Hepatocyte (in vitro differentiated cells): ENCODE results near the gene RNF32.
"Not testable (repeated sequence)": the region's sequence is repeated elsewhere in the genome, so short reads cannot be mapped to it uniquely, and the experiment has no call there.

Experiments used
- CTCF ChIP-seq: fragments of 200-600 bp; sonication (generic); IDR thresholded peaks from 2 replicates; pipeline ENCODE4 v1.5.1; 2016; ENCODE audit warnings: antibody characterized with exemption, mild to moderate bottlenecking; ENCODE audit not compliant: poor library complexity
- EZH2 ChIP-seq: fragments of 200-600 bp; sonication (generic); IDR thresholded peaks from 2 replicates; pipeline ENCODE4 v1.6.1; 2016; ENCODE audit warnings: antibody characterized with exemption, mild to moderate bottlenecking, borderline replicate concordance

GRCh38 chr7:156698512-156698911, 57.9 kb downstream of the RNF32 start:
- not testable (repeated sequence) for TF ChIP-seq CTCF, EZH2
